Osteocyte (in vitro differentiated cells): Measurements from ENCODE around the gene SESTD1. TPM values are rescaled to one million over a fixed set of nuclear protein-coding genes. Genes with fewer than 3 reads are reported as not detected.
"Not testable (repeated sequence)": the region's sequence is repeated elsewhere in the genome, so short reads cannot be mapped to it uniquely, and the experiment has no call there.

Experiments used
- DNase-seq: peaks from one replicate; pipeline ENCODE4 v3.0.0; 2021; ENCODE audit warnings: mixed read lengths; ENCODE audit not compliant: unreplicated experiment; ENCODE audit errors: extremely low spot score
- H3K27ac Mint-ChIP-seq: one replicate; pipeline ENCODE4 v1.8.0; 2021; ENCODE audit warnings: mild to moderate bottlenecking, mixed read lengths; ENCODE audit not compliant: unreplicated experiment
- H3K27me3 Mint-ChIP-seq: one replicate; pipeline ENCODE4 v1.8.0; 2021; ENCODE audit warnings: mixed read lengths; ENCODE audit not compliant: unreplicated experiment
- H3K36me3 Mint-ChIP-seq: one replicate; pipeline ENCODE4 v1.8.0; 2021; ENCODE audit warnings: mixed read lengths; ENCODE audit not compliant: unreplicated experiment
- H3K4me1 Mint-ChIP-seq: one replicate; pipeline ENCODE4 v1.8.0; 2021; ENCODE audit warnings: mixed read lengths; ENCODE audit not compliant: unreplicated experiment
- H3K4me3 Mint-ChIP-seq: one replicate; pipeline ENCODE4 v1.8.0; 2021; ENCODE audit warnings: mild to moderate bottlenecking, moderate library complexity, mixed read lengths; ENCODE audit not compliant: unreplicated experiment
- H3K9me3 Mint-ChIP-seq: one replicate; pipeline ENCODE4 v1.8.0; 2021; ENCODE audit warnings: mixed read lengths; ENCODE audit not compliant: unreplicated experiment
- CTCF ChIP-seq: fragments of 200-600 bp; sonication (generic); IDR thresholded peaks from 2 replicates; pipeline ENCODE4 v1.5.0; 2021; ENCODE audit warnings: antibody characterized with exemption, mild to moderate bottlenecking, moderate library complexity
- total RNA-seq: library from RNA; stranded (reverse); gene quantifications from 2 replicates; pipeline ENCODE4 v1.2.1, GENCODE V29; 2021

SESTD1 gene
- total RNA-seq, 1 donor from 2014 or later = 99.1 TPM

GRCh38 chr2:179057737-179058136 lies 206.9 kb downstream of the SESTD1 start:
- H3K9me3 Mint-ChIP-seq = no peaks in the 10 kb centered on the region
- no peak overlapping the region for H3K4me3 Mint-ChIP-seq
- peaks cover 6% of the 10 kb centered on the region for H3K4me1 Mint-ChIP-seq
- DNase-seq = no peak
- H3K27me3 Mint-ChIP-seq = no peaks in the 10 kb centered on the region
- H3K36me3 Mint-ChIP-seq = no peaks in the 10 kb centered on the region
- no peak for TF ChIP-seq CTCF
- no peak overlapping the region for H3K27ac Mint-ChIP-seq

GRCh38 chr2:179053568-179053967 lies 211.1 kb downstream of the SESTD1 start:
- H3K4me3 Mint-ChIP-seq, H3K9me3 Mint-ChIP-seq, H3K36me3 Mint-ChIP-seq, H3K27ac Mint-ChIP-seq, H3K27me3 Mint-ChIP-seq, DNase-seq, H3K4me1 Mint-ChIP-seq: not testable (repeated sequence)

Other genes with a start within 250 kb of the SESTD1 start
- not detected in 2 replicates for gene CCDC141, start 214.7 kb downstream of the SESTD1 start, total RNA-seq